ENCODE measurements around the gene SPTBN4.
"Not testable (repeated sequence)": the region's sequence is repeated elsewhere in the genome, so short reads cannot be mapped to it uniquely, and the experiment has no call there.

SPTBN4 gene

GRCh38 chr19:40507892-40508291, 41.1 kb downstream of the SPTBN4 start:
- no peak for DNase-seq (ENCODE audit: low read depth)

GRCh38 chr19:40508739-40509260, 42.0 kb downstream of the SPTBN4 start:
- no peak for DNase-seq (ENCODE audit: low read depth)

GRCh38 chr19:40510526-40511115, 43.8 kb downstream of the SPTBN4 start:
- DNase-seq (ENCODE audit: low read depth) = no peak

- no peak for DNase-seq (ENCODE audit: low read depth)
Observed at GRCh38 chr19:40511487-40511886, 44.7 kb downstream of the SPTBN4 start.

GRCh38 chr19:40512110-40512472, 45.3 kb downstream of the SPTBN4 start:
- DNase-seq (ENCODE audit: low read depth) = no peak

GRCh38 chr19:40512473-40513344, 45.9 kb downstream of the SPTBN4 start:
- DNase-seq (ENCODE audit: low read depth) = no peak

GRCh38 chr19:40513345-40513678, 46.5 kb downstream of the SPTBN4 start:
- DNase-seq (ENCODE audit: low read depth) = no peak

GRCh38 chr19:40513741-40514315, 47.0 kb downstream of the SPTBN4 start:
- DNase-seq (ENCODE audit: low read depth) = no peak

- no peak for DNase-seq (ENCODE audit: low read depth)
Observed at GRCh38 chr19:40517248-40517647, 50.4 kb downstream of the SPTBN4 start.

GRCh38 chr19:40519352-40520322, 52.8 kb downstream of the SPTBN4 start:
- DNase-seq (ENCODE audit: low read depth) = no peak

GRCh38 chr19:40521276-40521675, 54.5 kb downstream of the SPTBN4 start:
- DNase-seq (ENCODE audit: low read depth) = no peak

GRCh38 chr19:40521900-40522299, 55.1 kb downstream of the SPTBN4 start:
- DNase-seq (ENCODE audit: low read depth) = not testable (repeated sequence)

- peak; percentile 19 for DNase-seq (ENCODE audit: low read depth)
Observed at GRCh38 chr19:40523322-40524047, 56.7 kb downstream of the SPTBN4 start.

- DNase-seq (ENCODE audit: low read depth) = no peak
Observed at GRCh38 chr19:40524133-40524549, 57.3 kb downstream of the SPTBN4 start.

GRCh38 chr19:40524655-40525054, 57.9 kb downstream of the SPTBN4 start:
- no peak for DNase-seq (ENCODE audit: low read depth)

- DNase-seq (ENCODE audit: low read depth) = no peak
Observed at GRCh38 chr19:40525234-40526051, 58.6 kb downstream of the SPTBN4 start.

GRCh38 chr19:40528078-40528477, 61.3 kb downstream of the SPTBN4 start:
- DNase-seq (ENCODE audit: low read depth) = no peak

GRCh38 chr19:40528533-40529092, 61.8 kb downstream of the SPTBN4 start:
- no peak for DNase-seq (ENCODE audit: low read depth)

- peak; percentile 80 for DNase-seq (ENCODE audit: low read depth)
Observed at GRCh38 chr19:40529093-40529954, 62.5 kb downstream of the SPTBN4 start.
